ENCODE measurements around the gene MMEL1.

DNA sequence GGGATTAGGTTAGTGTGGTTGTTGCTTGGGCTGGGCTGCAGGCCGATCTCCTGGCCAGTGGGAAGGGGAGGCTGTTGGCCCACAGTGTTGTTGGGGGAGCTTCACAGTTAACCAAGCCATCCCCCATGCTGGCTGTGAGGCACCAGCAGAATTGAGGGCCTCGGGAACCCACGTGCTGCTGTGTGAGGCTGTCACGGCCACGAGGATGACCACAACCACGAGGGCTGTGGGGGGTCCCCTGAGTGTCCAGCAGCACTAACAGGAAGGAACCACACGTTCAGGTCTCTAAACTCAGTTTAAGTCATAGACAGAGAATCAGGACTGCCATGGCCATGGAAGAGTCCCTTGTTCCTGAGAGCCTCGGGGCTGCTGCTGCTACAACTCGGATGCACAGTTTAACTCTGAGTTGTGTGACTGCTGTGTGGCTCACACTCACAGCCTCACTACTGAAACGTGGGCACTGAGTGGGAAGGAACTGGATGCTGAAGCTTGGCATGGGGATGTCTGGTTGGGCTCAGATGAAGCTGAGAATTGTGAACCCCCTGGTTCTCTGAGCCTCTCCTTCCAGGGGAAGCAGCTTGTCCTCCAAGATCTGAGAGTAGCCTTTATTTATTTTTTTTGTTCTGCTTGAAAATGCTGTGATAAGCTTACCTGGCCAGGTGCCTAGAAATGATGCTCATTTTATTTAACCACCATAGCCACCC, 4.8 kb upstream of the MMEL1 start:
- TF ChIP-seq, protein P1, sequence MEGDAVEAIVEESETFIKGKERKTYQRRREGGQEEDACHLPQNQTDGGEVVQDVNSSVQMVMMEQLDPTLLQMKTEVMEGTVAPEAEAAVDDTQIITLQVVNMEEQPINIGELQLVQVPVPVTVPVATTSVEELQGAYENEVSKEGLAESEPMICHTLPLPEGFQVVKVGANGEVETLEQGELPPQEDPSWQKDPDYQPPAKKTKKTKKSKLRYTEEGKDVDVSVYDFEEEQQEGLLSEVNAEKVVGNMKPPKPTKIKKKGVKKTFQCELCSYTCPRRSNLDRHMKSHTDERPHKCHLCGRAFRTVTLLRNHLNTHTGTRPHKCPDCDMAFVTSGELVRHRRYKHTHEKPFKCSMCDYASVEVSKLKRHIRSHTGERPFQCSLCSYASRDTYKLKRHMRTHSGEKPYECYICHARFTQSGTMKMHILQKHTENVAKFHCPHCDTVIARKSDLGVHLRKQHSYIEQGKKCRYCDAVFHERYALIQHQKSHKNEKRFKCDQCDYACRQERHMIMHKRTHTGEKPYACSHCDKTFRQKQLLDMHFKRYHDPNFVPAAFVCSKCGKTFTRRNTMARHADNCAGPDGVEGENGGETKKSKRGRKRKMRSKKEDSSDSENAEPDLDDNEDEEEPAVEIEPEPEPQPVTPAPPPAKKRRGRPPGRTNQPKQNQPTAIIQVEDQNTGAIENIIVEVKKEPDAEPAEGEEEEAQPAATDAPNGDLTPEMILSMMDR (IDR thresholded peaks at IDR 0.05): no peak
- TF ChIP-seq TCF7L2 (IDR thresholded peaks at IDR 0.05; ENCODE audit: low read depth, low read length) (no peak), POLR2AphosphoS5 (IDR thresholded peaks at IDR 0.05; ENCODE audit: low read depth, low read length) (no peak)
- TF ChIP-seq, protein P2, sequence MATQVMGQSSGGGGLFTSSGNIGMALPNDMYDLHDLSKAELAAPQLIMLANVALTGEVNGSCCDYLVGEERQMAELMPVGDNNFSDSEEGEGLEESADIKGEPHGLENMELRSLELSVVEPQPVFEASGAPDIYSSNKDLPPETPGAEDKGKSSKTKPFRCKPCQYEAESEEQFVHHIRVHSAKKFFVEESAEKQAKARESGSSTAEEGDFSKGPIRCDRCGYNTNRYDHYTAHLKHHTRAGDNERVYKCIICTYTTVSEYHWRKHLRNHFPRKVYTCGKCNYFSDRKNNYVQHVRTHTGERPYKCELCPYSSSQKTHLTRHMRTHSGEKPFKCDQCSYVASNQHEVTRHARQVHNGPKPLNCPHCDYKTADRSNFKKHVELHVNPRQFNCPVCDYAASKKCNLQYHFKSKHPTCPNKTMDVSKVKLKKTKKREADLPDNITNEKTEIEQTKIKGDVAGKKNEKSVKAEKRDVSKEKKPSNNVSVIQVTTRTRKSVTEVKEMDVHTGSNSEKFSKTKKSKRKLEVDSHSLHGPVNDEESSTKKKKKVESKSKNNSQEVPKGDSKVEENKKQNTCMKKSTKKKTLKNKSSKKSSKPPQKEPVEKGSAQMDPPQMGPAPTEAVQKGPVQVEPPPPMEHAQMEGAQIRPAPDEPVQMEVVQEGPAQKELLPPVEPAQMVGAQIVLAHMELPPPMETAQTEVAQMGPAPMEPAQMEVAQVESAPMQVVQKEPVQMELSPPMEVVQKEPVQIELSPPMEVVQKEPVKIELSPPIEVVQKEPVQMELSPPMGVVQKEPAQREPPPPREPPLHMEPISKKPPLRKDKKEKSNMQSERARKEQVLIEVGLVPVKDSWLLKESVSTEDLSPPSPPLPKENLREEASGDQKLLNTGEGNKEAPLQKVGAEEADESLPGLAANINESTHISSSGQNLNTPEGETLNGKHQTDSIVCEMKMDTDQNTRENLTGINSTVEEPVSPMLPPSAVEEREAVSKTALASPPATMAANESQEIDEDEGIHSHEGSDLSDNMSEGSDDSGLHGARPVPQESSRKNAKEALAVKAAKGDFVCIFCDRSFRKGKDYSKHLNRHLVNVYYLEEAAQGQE (IDR thresholded peaks at IDR 0.05; ENCODE audit: insufficient read depth in 1 of 2, low read depth in 2 of 2, low read length in 1 of 2): no peak

All from Panc1 (cell line).